HepG2 (cell line): ENCODE results near the gene BCAR3. TPM values are rescaled to one million over a fixed set of nuclear protein-coding genes. Genes with fewer than 3 reads are reported as not detected.
A peak's percentile ranks its signal among the peaks of the same experiment; 100 is the strongest.

Experiments used
- AGO1 ChIP-seq: fragments of 200-400 bp; formaldehyde crosslinking; IDR thresholded peaks from 2 replicates; pipeline ENCODE4 v1.6.1; 2017; ENCODE audit warnings: mild to moderate bottlenecking, low read depth, low read length, moderate library complexity; ENCODE audit not compliant: poor library complexity, severe bottlenecking
- BHLHE40 ChIP-seq: IDR thresholded peaks from 2 replicates; pipeline ENCODE4 v1.6.1; 2011; ENCODE audit warnings: low read length, improper control_type of control experiment
- DDIT3 ChIP-seq: sonication (generic); formaldehyde crosslinking; IDR thresholded peaks from 2 replicates; pipeline ENCODE4 v1.4.0; 2020; ENCODE audit warnings: mild to moderate bottlenecking, missing genetic modification reagents
- ETV5 ChIP-seq: IDR thresholded peaks from 2 replicates; pipeline ENCODE4 v1.6.1; 2018; ENCODE audit warnings: missing biosample characterization, missing genetic modification reagents, inconsistent platforms, borderline replicate concordance
- HNRNPUL1 ChIP-seq: fragments of 200-400 bp; formaldehyde crosslinking; IDR thresholded peaks from 2 replicates; pipeline ENCODE4 v1.6.1; 2017; ENCODE audit warnings: low read depth, mild to moderate bottlenecking, low read length, moderate library complexity
- NCOA1 ChIP-seq: sonication (generic); formaldehyde crosslinking; IDR thresholded peaks from 2 replicates; pipeline ENCODE4 v1.9.0; 2021; ENCODE audit warnings: missing genetic modification reagents
- RFX5 ChIP-seq: IDR thresholded peaks from 2 replicates; pipeline ENCODE4 v1.6.1; 2011; ENCODE audit warnings: low read depth, low read length, improper control_type of control experiment
- RNF2 ChIP-seq: fragments of 450-650 bp; conservative IDR thresholded peaks from 2 replicates; pipeline ENCODE4 v1.6.1; 2016; ENCODE audit warnings: low read depth
- RXRA ChIP-seq: sonication (generic); formaldehyde crosslinking; IDR thresholded peaks from 2 replicates; pipeline ENCODE4 v1.5.1; 2020; ENCODE audit warnings: missing genetic modification reagents
- SP140L ChIP-seq: sonication (generic); formaldehyde crosslinking; IDR thresholded peaks from 2 replicates; pipeline ENCODE4 v1.4.0; 2020; ENCODE audit warnings: missing genetic modification reagents, borderline replicate concordance
- ZBTB3 ChIP-seq: sonication (generic); formaldehyde crosslinking; IDR thresholded peaks from 2 replicates; pipeline ENCODE4 v1.4.0; 2020; ENCODE audit warnings: low read depth, mild to moderate bottlenecking, moderate library complexity, missing genetic modification reagents, borderline replicate concordance
- ZC3H13 ChIP-seq: sonication (generic); formaldehyde crosslinking; IDR thresholded peaks from 2 replicates; pipeline ENCODE4 v1.8.1; 2023; ENCODE audit warnings: mild to moderate bottlenecking, missing genetic modification reagents, moderate library complexity
- ZMYM4 ChIP-seq: sonication (generic); formaldehyde crosslinking; IDR thresholded peaks from 2 replicates; pipeline ENCODE4 v1.8.1; 2023; ENCODE audit warnings: mild to moderate bottlenecking, missing genetic modification reagents
- ZNF432 ChIP-seq: sonication (generic); formaldehyde crosslinking; IDR thresholded peaks from 2 replicates; pipeline ENCODE4 v1.5.0; 2020; ENCODE audit warnings: missing genetic modification reagents, mild to moderate bottlenecking, borderline replicate concordance
- ZSCAN25 ChIP-seq: sonication (generic); formaldehyde crosslinking; IDR thresholded peaks from 2 replicates; pipeline ENCODE4 v1.8.0; 2022; ENCODE audit warnings: mild to moderate bottlenecking, missing genetic modification reagents
- polyA plus RNA-seq, 8 experiments: library from polyadenylated mRNA; depleted of rRNA in 3 of 8; stranded (reverse) in 7 of 8; unstranded in 1 of 8; fragments of >200 nt; fragmentation: Illumina TruSeq in 4 of 8; extraction: Trizol in 4 of 8; gene quantifications; 2 replicates each; pipeline versions ENCODE4 v1.2.1 to v1.2.3, GENCODE V29; 2011 to 2016; ENCODE audit warnings: low read depth in 4 of 8, missing spikeins in 1 of 8, mixed read lengths in 1 of 8; ENCODE audit not compliant: insufficient read depth in 1 of 8
- total RNA-seq, 5 experiments: library from RNA; depleted of rRNA; stranded (reverse); fragments of >200 nt; fragmentation: Illumina TruSeq; extraction: Trizol; gene quantifications; 2 replicates each; pipeline ENCODE4 v1.2.3, GENCODE V29; 2016; ENCODE audit warnings: low read depth in 1 of 5
- TF ChIP-seq, protein P1 (sequence below): sonication (generic); formaldehyde crosslinking; IDR thresholded peaks from 2 replicates; pipeline ENCODE4 v1.8.0; 2022; ENCODE audit warnings: mild to moderate bottlenecking, missing genetic modification reagents, moderate library complexity
- TF ChIP-seq, protein P2 (sequence below): IDR thresholded peaks from 2 replicates; pipeline ENCODE4 v1.6.1; 2018; ENCODE audit warnings: missing genetic modification reagents
- TF ChIP-seq, protein P3 (sequence below): IDR thresholded peaks from 2 replicates; pipeline ENCODE4 v1.6.1; 2012; ENCODE audit warnings: inconsistent platforms
- TF ChIP-seq, protein P4 (sequence below): sonication (generic); formaldehyde crosslinking; IDR thresholded peaks from 2 replicates; pipeline ENCODE4 v1.4.0; 2020; ENCODE audit warnings: mild to moderate bottlenecking, missing genetic modification reagents

Gene BCAR3
- total and polyA plus RNA-seq, 2 of the 13 experiments (the other 11 are each of a cell fraction or from before 2014, with no cell fraction given) = 3.6 to 4.8 TPM

DNA sequence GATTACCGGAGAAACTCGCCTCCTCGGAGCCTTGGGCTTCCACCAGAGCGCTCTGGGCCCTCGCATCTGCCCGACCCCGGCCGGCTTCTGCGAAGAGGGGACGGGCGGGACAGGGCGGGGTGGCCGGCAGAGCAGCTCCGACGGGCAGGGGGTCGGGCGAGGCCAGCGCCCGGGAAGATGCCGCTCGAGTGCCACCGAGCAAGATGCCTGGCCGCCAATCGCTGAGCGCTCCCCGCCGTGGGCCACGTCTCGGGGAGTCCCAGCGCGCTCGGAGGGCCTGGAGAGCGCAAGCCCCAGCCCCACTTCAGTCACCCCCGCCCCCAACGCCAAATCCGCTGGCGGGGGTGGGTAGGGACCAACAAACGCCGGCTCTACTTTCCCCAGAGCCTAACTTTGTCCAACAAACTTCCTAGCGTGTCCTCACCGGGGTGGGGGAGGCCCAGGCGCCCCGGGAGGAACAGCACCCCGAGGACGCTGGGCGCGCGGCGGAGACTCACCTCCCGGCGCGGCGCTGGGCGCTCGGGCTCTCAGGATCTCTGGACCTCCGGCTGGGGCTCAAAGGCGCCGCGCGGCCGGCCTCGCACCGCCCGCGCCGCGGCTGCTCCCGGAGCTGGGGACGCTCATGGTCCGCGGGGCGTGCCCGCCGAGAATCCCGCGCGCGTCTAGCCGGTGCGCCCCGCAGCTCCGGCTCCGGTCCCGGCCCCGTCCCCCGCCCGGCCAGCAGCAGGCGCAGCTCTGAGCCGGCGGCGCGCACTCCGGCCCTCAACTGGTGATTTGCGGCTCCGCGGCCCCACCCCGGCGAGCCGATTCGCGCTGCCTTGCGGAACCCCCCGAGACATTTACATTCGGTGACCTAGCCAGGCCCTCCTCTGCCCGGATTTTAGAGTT is at the start of gene BCAR3 (continued):
- TF ChIP-seq, protein P1, sequence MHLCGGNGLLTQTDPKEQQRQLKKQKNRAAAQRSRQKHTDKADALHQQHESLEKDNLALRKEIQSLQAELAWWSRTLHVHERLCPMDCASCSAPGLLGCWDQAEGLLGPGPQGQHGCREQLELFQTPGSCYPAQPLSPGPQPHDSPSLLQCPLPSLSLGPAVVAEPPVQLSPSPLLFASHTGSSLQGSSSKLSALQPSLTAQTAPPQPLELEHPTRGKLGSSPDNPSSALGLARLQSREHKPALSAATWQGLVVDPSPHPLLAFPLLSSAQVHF = no peak
- TF ChIP-seq RFX5 (no peak), RXRA (0 out of 2 replicates have a peak, but pooled peaks have one; percentile 6), ZSCAN25 (CRISPR knock-in tag) (0 out of 2 replicates have a peak, but pooled peaks have one; percentile 11), RNF2 (no peak), BHLHE40 (no peak), ZBTB3 (CRISPR knock-in tag) (no peak), SP140L (CRISPR knock-in tag) (no peak), ETV5 (CRISPR knock-in tag) (no peak), NCOA1 (CRISPR knock-in tag) (no peak), AGO1 (no peak), ZNF432 (CRISPR knock-in tag) (no peak), ZC3H13 (CRISPR knock-in tag) (no peak), HNRNPUL1 (no peak), ZMYM4 (CRISPR knock-in tag) (0 out of 2 replicates have a peak, but pooled peaks have one; percentile 57), DDIT3 (CRISPR knock-in tag) (no peak)
- TF ChIP-seq, protein P2, sequence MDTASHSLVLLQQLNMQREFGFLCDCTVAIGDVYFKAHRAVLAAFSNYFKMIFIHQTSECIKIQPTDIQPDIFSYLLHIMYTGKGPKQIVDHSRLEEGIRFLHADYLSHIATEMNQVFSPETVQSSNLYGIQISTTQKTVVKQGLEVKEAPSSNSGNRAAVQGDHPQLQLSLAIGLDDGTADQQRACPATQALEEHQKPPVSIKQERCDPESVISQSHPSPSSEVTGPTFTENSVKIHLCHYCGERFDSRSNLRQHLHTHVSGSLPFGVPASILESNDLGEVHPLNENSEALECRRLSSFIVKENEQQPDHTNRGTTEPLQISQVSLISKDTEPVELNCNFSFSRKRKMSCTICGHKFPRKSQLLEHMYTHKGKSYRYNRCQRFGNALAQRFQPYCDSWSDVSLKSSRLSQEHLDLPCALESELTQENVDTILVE (CRISPR knock-in tag) = no peak
- TF ChIP-seq, protein P3, sequence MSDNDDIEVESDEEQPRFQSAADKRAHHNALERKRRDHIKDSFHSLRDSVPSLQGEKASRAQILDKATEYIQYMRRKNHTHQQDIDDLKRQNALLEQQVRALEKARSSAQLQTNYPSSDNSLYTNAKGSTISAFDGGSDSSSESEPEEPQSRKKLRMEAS = peak; percentile 72
- TF ChIP-seq, protein P4, sequence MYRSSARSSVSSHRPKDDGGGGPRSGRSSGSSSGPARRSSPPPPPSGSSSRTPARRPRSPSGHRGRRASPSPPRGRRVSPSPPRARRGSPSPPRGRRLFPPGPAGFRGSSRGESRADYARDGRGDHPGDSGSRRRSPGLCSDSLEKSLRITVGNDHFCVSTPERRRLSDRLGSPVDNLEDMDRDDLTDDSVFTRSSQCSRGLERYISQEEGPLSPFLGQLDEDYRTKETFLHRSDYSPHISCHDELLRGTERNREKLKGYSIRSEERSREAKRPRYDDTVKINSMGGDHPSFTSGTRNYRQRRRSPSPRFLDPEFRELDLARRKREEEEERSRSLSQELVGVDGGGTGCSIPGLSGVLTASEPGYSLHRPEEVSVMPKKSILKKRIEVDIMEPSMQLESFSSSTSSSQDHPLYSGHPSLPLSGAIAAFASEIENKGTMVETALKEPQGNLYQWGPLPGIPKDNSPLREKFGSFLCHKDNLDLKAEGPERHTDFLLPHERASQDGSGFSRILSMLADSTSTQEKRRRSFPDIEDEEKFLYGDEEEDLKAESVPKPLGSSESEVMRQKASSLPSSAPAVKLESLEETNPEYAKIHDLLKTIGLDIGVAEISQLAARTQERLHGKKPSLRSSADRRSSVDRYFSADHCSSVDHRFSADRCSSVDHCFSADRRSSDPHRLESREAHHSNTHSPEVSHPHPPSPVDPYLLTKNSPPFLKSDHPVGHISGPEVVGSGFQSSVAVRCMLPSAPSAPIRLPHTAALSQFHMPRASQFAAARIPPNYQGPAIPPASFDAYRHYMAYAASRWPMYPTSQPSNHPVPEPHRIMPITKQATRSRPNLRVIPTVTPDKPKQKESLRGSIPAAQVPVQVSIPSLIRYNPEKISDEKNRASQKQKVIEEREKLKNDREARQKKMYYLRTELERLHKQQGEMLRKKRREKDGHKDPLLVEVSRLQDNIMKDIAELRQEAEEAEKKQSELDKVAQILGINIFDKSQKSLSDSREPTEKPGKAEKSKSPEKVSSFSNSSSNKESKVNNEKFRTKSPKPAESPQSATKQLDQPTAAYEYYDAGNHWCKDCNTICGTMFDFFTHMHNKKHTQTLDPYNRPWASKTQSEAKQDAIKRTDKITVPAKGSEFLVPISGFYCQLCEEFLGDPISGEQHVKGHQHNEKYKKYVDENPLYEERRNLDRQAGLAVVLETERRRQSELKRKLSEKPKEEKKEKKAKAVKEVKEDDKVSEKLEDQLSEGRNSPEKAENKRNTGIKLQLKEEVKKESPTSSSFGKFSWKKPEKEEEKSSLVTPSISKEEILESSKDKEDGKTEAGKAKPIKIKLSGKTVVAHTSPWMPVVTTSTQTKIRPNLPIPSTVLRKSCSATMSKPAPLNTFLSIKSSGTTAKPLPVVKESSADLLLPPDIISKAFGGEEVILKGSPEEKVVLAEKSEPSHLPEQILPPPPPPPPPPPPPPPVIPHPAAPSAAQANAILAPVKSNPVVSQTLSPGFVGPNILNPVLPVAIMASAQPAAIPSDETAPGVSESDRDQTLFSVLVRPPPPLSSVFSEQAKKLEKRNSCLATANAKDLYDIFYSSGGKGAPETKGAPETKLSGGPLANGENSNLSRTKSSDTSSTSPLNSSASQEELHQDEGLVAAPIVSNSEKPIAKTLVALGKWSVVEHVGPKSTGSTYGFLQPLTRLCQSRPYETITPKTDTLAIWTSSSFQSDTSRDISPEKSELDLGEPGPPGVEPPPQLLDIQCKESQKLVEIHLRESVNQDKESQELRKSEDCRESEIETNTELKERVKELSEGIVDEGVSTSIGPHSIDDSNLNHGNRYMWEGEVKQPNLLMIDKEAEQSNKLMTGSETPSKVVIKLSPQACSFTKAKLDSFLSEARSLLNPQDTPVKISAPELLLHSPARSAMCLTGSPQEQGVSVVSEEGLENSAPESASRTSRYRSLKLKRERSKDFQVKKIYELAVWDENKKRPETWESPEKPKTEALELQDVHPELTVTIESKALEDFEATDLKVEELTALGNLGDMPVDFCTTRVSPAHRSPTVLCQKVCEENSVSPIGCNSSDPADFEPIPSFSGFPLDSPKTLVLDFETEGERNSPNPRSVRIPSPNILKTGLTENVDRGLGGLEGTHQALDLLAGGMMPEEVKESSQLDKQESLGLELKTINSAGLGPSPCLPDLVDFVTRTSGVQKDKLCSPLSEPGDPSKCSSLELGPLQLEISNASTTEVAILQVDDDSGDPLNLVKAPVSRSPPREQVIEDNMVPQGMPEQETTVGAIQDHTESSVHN (CRISPR knock-in tag) = no peak
